ENCODE data around the gene LCN1. TPM values are rescaled to one million over a fixed set of nuclear protein-coding genes. Genes with fewer than 3 reads are reported as not detected.

LCN1 gene
- total RNA-seq, 4 donors from 2014 or later: not detected

DNA sequence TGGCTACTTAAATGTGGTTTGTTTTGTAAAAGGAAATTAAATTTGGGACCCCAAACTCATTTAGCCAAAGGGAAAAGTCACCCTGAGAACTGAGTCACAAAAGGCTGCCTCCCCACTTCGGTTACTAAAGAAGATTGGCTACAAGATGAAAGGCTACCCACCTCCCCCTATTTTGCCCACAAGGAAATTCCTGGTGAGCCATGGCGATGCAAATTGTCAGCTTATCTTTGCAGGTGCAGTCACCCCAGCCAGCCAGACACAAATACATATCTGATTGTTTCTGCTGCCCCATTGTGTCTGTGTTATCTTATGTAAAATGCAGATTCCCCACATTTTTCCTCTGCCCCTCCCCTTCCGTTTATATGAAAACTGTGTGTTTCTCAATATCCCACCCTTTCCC, 49.2 kb downstream of the LCN1 start:
- in situ Hi-C loops (cut with MboI; ENCODE audit: low sequenced_read_pairs in 4 of 4): no loop called here
- Histone ChIP-seq H3K4me3 (no peak overlapping the region), H3K27me3 (peaks cover 0 to 13% (median 12%) of the 10 kb centered on the region in 3 donors), H3K4me1 (no peaks in the 10 kb centered on the region), H3K9me3 (no peaks in the 10 kb centered on the region), H3K27ac (no peak overlapping the region), H3K36me3 (no peaks in the 10 kb centered on the region)
- intact Hi-C loops (cut with DNase I; ENCODE audit: low total_unique reads): no loop called here
- no peak for TF ChIP-seq POLR2A (IDR thresholded peaks at IDR 0.05)
- TF ChIP-seq, protein P1, sequence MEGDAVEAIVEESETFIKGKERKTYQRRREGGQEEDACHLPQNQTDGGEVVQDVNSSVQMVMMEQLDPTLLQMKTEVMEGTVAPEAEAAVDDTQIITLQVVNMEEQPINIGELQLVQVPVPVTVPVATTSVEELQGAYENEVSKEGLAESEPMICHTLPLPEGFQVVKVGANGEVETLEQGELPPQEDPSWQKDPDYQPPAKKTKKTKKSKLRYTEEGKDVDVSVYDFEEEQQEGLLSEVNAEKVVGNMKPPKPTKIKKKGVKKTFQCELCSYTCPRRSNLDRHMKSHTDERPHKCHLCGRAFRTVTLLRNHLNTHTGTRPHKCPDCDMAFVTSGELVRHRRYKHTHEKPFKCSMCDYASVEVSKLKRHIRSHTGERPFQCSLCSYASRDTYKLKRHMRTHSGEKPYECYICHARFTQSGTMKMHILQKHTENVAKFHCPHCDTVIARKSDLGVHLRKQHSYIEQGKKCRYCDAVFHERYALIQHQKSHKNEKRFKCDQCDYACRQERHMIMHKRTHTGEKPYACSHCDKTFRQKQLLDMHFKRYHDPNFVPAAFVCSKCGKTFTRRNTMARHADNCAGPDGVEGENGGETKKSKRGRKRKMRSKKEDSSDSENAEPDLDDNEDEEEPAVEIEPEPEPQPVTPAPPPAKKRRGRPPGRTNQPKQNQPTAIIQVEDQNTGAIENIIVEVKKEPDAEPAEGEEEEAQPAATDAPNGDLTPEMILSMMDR (IDR thresholded peaks at IDR 0.05 in 4 of 5, conservative IDR thresholded peaks at IDR 0.05 in 1 of 5): no peak
- DNase-seq (no peak), ATAC-seq (no peak)

DNA sequence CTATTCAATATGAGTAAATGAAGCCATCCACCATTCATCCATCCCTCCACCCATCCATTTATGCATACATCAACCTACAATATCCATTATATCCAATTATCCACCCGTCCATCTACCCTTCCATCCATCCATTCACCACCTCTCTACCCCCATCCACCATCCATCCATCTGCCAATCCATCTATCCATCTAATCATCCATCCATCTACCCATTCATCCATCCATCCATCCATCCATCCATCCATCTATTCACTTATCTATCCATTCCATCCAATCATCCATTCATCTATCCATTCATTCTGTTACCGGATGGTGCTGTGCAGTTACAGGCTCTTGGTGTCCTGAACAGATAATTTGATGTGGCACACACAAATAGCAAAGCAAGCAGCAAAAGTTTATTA, 51.0 kb downstream of the LCN1 start:
- H3K27me3 ChIP-seq: peaks cover 0 to 8% (median 8%) of the 10 kb centered on the region in 3 donors
- H3K27ac ChIP-seq: no peak overlapping the region
- DNase-seq (no peak), ATAC-seq (no peak)
- intact Hi-C loops (cut with DNase I; ENCODE audit: low total_unique reads) (no loop called here), in situ Hi-C loops (cut with MboI; ENCODE audit: low sequenced_read_pairs in 4 of 4) (no loop called here)
- TF ChIP-seq, protein P1 (IDR thresholded peaks at IDR 0.05 in 4 of 5, conservative IDR thresholded peaks at IDR 0.05 in 1 of 5): no peak
- no peak for TF ChIP-seq POLR2A (IDR thresholded peaks at IDR 0.05)
- H3K36me3 ChIP-seq: no peaks in the 10 kb centered on the region
- no peaks in the 10 kb centered on the region for H3K9me3 ChIP-seq
- H3K4me1 ChIP-seq: no peaks in the 10 kb centered on the region
- H3K4me3 ChIP-seq: no peak overlapping the region

DNA sequence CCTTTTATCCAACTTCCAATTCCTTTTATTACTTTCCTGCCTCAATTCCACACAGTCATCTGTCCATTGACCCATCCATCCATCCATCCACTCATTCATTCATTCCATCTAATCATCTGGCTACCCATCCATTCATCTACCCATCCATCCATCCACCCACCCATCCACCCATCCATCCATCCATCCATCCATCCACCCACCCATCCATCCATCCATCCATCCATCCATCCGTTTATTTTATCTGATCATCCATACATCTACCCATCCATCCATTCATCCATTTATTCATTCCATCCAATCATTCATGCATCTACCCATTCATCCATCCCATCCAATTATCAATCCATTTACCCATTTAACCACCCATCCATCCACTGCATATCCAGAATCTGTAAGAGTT, 51.9 kb downstream of the LCN1 start:
- Histone ChIP-seq H3K4me1 (no peaks in the 10 kb centered on the region), H3K27me3 (peaks cover 0 to 8% (median 8%) of the 10 kb centered on the region in 3 donors), H3K9me3 (no peaks in the 10 kb centered on the region), H3K4me3 (no peak overlapping the region), H3K27ac (no peak overlapping the region), H3K36me3 (no peaks in the 10 kb centered on the region)
- DNase-seq (no peak), ATAC-seq (no peak)
- TF ChIP-seq, protein P1 (IDR thresholded peaks at IDR 0.05 in 4 of 5, conservative IDR thresholded peaks at IDR 0.05 in 1 of 5): no peak
- TF ChIP-seq POLR2A (IDR thresholded peaks at IDR 0.05): no peak
- in situ Hi-C loops (cut with MboI; ENCODE audit: low sequenced_read_pairs in 4 of 4): no loop called here
- intact Hi-C loops (cut with DNase I; ENCODE audit: low total_unique reads): no loop called here

DNA sequence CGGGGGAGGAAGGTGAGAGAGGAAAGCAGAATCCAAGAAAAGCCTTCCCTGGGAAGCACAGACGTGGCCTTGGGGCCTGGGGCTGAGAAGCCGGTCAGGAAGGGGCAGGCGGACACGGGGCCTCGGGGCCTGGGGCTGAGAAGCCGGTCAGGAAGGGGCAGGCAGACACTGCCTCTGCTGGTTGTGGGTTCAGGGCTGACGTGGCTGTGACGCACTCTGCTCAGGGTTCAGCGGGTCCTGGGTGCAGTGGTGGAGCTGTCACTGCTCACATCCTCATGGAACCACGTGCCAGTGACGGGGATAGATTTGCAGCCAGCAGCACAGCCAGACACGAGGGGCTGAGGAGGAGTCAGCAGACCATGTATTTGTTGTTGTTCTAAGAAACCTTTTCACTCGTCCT, 53.1 kb downstream of the LCN1 start:
- DNase-seq (no peak), ATAC-seq (no peak)
- H3K27me3 ChIP-seq: peaks cover 3 to 8% (median 3%) of the 10 kb centered on the region in 3 donors
- no peaks in the 10 kb centered on the region for H3K36me3 ChIP-seq
- H3K27ac ChIP-seq: no peak overlapping the region
- intact Hi-C loops (cut with DNase I; ENCODE audit: low total_unique reads): no loop called here
- no peaks in the 10 kb centered on the region for H3K4me1 ChIP-seq
- no peaks in the 10 kb centered on the region for H3K9me3 ChIP-seq
- no peak overlapping the region for H3K4me3 ChIP-seq
- in situ Hi-C loops (cut with MboI; ENCODE audit: low sequenced_read_pairs in 4 of 4): no loop called here
- TF ChIP-seq, protein P1 (IDR thresholded peaks at IDR 0.05 in 4 of 5, conservative IDR thresholded peaks at IDR 0.05 in 1 of 5): no peak
- TF ChIP-seq POLR2A (IDR thresholded peaks at IDR 0.05): no peak

DNA sequence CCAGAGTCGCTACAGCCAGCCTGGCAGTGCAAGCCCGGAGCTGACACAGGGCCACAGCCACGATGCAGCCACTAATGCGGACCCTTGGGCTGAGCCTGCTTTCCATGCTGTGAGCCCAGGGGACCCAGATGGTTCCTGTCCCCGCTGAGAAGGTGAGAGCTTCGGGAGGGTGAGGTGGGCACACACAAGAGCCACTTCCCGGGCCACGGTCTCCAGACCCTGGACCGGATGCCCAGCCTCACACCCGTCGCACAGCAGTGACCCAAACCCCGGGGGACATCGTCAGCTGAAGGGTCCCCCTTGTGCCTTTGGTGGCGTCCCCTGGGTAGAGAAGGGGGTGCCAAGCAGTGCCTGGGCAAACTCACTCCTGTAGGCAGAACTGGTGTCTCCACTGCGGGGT, 53.7 kb downstream of the LCN1 start:
- Histone ChIP-seq H3K9me3 (no peaks in the 10 kb centered on the region), H3K27ac (no peak overlapping the region), H3K4me3 (no peak overlapping the region), H3K4me1 (no peaks in the 10 kb centered on the region), H3K36me3 (no peaks in the 10 kb centered on the region), H3K27me3 (peaks cover 3 to 13% (median 9%) of the 10 kb centered on the region in 3 donors)
- in situ Hi-C loops (cut with MboI; ENCODE audit: low sequenced_read_pairs in 4 of 4) (no loop called here), intact Hi-C loops (cut with DNase I; ENCODE audit: low total_unique reads) (no loop called here)
- no peak for TF ChIP-seq POLR2A (IDR thresholded peaks at IDR 0.05)
- TF ChIP-seq, protein P1 (IDR thresholded peaks at IDR 0.05 in 4 of 5, conservative IDR thresholded peaks at IDR 0.05 in 1 of 5): no peak
- DNase-seq (no peak), ATAC-seq (no peak)
